ENCODE measurements around the gene FAM168A. TPM values are rescaled to one million over a fixed set of nuclear protein-coding genes. Genes with fewer than 3 reads are reported as not detected.

Gene FAM168A
- total RNA-seq, 3 donors from 2014 or later (not counting 1 experiment from before 2014, with no cell fraction given) = 27.4 to 39.8 (median 30.4) TPM

DNA sequence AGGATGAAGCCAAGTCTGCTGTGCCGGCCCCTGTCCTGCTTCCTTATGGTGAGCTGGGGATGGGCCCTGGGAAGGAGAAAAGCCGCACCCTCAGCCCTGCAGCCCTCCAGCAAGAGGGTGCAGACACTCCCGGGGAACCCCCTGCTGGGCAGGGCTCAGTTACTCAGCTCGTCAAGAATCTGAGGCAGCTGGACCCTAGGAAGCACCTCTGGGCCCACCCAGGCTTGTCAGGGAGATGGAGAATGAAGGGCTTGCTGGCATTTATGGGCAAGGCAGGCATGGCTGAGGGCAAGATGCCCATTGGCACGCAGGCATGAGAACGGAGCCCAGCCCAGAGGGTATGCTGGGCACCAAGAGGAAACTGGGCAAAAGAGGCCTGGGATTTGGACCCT is 208.8 kb downstream of the FAM168A start:
- Mint-ChIP-seq H3K4me3 (peak overlapping the region; percentile 42), H3K4me1 (peaks cover 39 to 57% of the 10 kb centered on the region in 2 donors), H3K27ac (peak overlapping the region; percentile 78 to 85), H3K36me3 (no peaks in the 10 kb centered on the region), H3K9me3 (no peaks in the 10 kb centered on the region), H3K27me3 (ENCODE audit: low read depth in 2 of 2) (no peaks in the 10 kb centered on the region)
- Histone ChIP-seq H3K27me3 (ENCODE audit: control insufficient read depth, insufficient read depth, low read length) (no peaks in the 10 kb centered on the region), H3K36me3 (ENCODE audit: control insufficient read depth, insufficient read depth, low read length) (peaks cover 6% of the 10 kb centered on the region), H3K27ac (ENCODE audit: low read length) (no peak overlapping the region), H3K9me3 (ENCODE audit: control insufficient read depth, insufficient read depth, low read length) (no peaks in the 10 kb centered on the region), H3K4me3 (ENCODE audit: low read length) (no peak overlapping the region), H3K4me1 (ENCODE audit: control insufficient read depth, insufficient read depth, low read length) (peaks cover 61% of the 10 kb centered on the region)
- intact Hi-C loops (cut with micrococcal nuclease) = no loop called here
- no peak for DNase-seq
- WGBS (ENCODE audit: insufficient coverage) = 87% methylated on average over 6 of the region's 6 CpGs
- no peak for ATAC-seq
- TF ChIP-seq, protein P1, sequence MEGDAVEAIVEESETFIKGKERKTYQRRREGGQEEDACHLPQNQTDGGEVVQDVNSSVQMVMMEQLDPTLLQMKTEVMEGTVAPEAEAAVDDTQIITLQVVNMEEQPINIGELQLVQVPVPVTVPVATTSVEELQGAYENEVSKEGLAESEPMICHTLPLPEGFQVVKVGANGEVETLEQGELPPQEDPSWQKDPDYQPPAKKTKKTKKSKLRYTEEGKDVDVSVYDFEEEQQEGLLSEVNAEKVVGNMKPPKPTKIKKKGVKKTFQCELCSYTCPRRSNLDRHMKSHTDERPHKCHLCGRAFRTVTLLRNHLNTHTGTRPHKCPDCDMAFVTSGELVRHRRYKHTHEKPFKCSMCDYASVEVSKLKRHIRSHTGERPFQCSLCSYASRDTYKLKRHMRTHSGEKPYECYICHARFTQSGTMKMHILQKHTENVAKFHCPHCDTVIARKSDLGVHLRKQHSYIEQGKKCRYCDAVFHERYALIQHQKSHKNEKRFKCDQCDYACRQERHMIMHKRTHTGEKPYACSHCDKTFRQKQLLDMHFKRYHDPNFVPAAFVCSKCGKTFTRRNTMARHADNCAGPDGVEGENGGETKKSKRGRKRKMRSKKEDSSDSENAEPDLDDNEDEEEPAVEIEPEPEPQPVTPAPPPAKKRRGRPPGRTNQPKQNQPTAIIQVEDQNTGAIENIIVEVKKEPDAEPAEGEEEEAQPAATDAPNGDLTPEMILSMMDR (IDR thresholded peaks at IDR 0.05) = no peak

DNA sequence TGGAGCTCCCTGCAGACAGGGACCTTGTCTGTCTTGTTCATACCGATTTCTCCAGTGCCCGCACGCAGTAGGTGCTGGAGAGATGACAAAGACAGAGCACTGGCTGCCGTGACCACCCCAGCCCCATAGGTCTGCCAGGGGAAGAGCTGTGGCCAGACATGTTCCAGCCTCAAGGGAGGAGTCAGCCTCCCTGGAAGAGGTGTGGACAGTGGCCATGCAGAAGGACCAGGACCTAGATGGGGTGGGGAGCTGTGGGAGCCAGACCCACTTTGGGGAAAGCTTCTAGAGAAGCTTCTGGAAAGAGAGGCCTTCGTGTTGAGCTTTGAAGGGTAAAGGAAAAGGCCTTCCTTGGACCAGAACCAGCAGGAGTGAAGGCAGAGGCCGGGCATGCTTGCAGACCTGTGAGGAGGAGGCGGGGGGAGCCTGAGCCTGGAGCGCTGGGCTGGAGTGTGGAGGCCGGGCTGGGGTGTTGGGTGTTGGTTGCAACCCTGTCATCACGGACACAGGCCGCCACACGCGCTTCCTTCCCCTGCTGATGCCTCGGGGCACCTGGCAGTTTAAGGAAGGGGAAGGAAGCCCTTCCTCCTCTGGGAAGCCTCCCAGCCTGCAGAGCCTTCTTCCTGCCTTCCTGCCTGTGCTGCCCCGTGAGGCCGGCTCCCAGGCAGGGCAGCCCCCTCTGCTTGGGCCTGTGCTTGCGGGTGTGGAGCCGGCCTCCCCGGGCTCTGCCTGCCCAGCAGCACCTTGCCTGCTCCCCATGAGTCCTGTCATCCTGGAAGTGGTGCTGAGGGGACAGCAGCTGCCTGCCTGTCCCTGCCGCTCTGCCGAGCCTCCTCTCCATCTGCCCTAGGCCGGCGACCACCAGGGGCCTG is 209.4 kb downstream of the FAM168A start:
- Mint-ChIP-seq H3K4me3 (peak overlapping the region; percentile 43), H3K4me1 (peaks cover 45 to 62% of the 10 kb centered on the region in 2 donors)
- H3K9me3 ChIP-seq (ENCODE audit: control insufficient read depth, insufficient read depth, low read length) = no peaks in the 10 kb centered on the region

DNA sequence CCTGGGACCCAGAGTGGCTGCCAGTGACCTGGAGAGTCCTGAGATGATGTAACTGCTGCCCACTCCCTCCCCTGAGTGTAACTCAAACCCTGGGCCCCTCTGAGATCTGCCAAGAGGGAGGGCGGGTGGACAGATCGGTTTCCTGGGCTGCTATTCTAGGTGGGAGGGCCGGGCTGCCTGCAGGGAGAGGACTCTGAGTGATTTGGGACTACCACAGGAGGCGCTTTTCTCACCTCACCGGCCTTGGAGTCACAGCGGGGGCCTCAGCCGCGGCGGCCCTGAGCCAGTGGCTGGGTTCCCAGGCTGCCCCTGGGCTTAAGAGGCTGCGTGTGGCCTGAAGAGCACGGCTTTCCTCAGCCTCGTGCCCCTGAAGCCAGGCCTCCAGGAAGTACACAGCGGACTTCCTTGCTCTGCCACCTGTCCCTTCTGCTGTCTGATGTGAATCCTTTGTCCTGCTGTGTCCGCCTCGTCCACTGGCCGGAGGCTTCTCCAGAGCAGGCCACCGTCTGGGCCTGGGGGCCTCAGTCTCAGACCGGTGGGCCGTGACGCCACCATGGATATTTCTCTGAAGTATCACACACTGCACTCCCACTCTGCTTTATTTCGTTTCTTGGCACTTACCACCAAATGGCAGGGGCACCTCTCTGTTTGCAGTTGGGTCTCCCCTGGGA is 210.2 kb downstream of the FAM168A start:
- peak overlapping the region; percentile 78 to 85 for H3K27ac Mint-ChIP-seq
- peaks cover 48 to 67% of the 10 kb centered on the region in 2 donors for H3K4me1 Mint-ChIP-seq
- H3K27ac ChIP-seq (ENCODE audit: low read length) = peak overlapping the region; percentile 87
- ATAC-seq (no peak), DNase-seq (no peak)
- intact Hi-C loops (cut with micrococcal nuclease) = no loop called here
- H3K4me3 ChIP-seq (ENCODE audit: low read length) = no peak overlapping the region
- peaks cover 75% of the 10 kb centered on the region for H3K4me1 ChIP-seq (ENCODE audit: control insufficient read depth, insufficient read depth, low read length)
- H3K9me3 Mint-ChIP-seq = no peaks in the 10 kb centered on the region
- H3K27me3 ChIP-seq (ENCODE audit: control insufficient read depth, insufficient read depth, low read length) = no peaks in the 10 kb centered on the region
- no peaks in the 10 kb centered on the region for H3K27me3 Mint-ChIP-seq (ENCODE audit: low read depth in 2 of 2)
- peak overlapping the region; percentile 43 for H3K4me3 Mint-ChIP-seq
- TF ChIP-seq, protein P1 (IDR thresholded peaks at IDR 0.05) = no peak
- H3K36me3 Mint-ChIP-seq = no peaks in the 10 kb centered on the region
- H3K36me3 ChIP-seq (ENCODE audit: control insufficient read depth, insufficient read depth, low read length) = peaks cover 4% of the 10 kb centered on the region
- WGBS (ENCODE audit: insufficient coverage) = 84% methylated on average over 21 of the region's 21 CpGs
- no peaks in the 10 kb centered on the region for H3K9me3 ChIP-seq (ENCODE audit: control insufficient read depth, insufficient read depth, low read length)

More for the DNA sequence above, 209.4 kb downstream of the FAM168A start:
- no peak for ATAC-seq
- Histone ChIP-seq H3K4me3 (ENCODE audit: low read length) (no peak overlapping the region), H3K27me3 (ENCODE audit: control insufficient read depth, insufficient read depth, low read length) (no peaks in the 10 kb centered on the region), H3K27ac (ENCODE audit: low read length) (peak overlapping the region; percentile 87), H3K36me3 (ENCODE audit: control insufficient read depth, insufficient read depth, low read length) (peaks cover 4% of the 10 kb centered on the region), H3K4me1 (ENCODE audit: control insufficient read depth, insufficient read depth, low read length) (peaks cover 67% of the 10 kb centered on the region)
- H3K27me3 Mint-ChIP-seq (ENCODE audit: low read depth in 2 of 2) = no peaks in the 10 kb centered on the region
- TF ChIP-seq, protein P1 (IDR thresholded peaks at IDR 0.05) = no peak
- WGBS (ENCODE audit: insufficient coverage) = 66% methylated on average over 23 of the region's 23 CpGs
- intact Hi-C loops (cut with micrococcal nuclease) = no loop called here
- no peak for DNase-seq
- H3K27ac Mint-ChIP-seq = peak overlapping the region; percentile 78 to 85
- no peaks in the 10 kb centered on the region for H3K36me3 Mint-ChIP-seq
- H3K9me3 Mint-ChIP-seq = no peaks in the 10 kb centered on the region

Data from natural killer cell (primary cell).